Measurements from ENCODE around the gene TIMM22. TPM values are rescaled to one million over a fixed set of nuclear protein-coding genes. Genes with fewer than 3 reads are reported as not detected.

The TIMM22 gene
- total and polyA plus RNA-seq, 10 donors: 5.1 to 14.3 (median 11.0) TPM

GRCh38 chr17:1022278-1023024 is 25.5 kb downstream of the TIMM22 start:
- Histone ChIP-seq H3K9me3 (no peaks in the 10 kb centered on the region), H3K27me3 (replicated peaks in 1 of 7) (no peaks in the 10 kb centered on the region), H3K4me1 (peaks cover 0 to 13% (median 2%) of the 10 kb centered on the region in 6 donors), H3K27ac (no peak overlapping the region), H3K36me3 (peaks cover 0 to 87% (median 12%) of the 10 kb centered on the region in 6 donors), H3K4me3 (no peak overlapping the region)
- 83 to 90% (median 89%) methylated on average over 22 to 32 of the region's 32 CpGs for WGBS, 5 donors
- TF ChIP-seq POLR2AphosphoS5 (IDR thresholded peaks at IDR 0.05) (peak in 1 of 3 donors; percentile 37), CTCF (IDR thresholded peaks at IDR 0.05 in 8 of 11, conservative IDR thresholded peaks at IDR 0.05 in 3 of 11) (no peak), POLR2A (IDR thresholded peaks at IDR 0.05) (no peak)
- DNase-seq: no peak
- intact Hi-C loops (cut with DNase I; ENCODE audit: low total_unique reads): no loop called here

DNA sequence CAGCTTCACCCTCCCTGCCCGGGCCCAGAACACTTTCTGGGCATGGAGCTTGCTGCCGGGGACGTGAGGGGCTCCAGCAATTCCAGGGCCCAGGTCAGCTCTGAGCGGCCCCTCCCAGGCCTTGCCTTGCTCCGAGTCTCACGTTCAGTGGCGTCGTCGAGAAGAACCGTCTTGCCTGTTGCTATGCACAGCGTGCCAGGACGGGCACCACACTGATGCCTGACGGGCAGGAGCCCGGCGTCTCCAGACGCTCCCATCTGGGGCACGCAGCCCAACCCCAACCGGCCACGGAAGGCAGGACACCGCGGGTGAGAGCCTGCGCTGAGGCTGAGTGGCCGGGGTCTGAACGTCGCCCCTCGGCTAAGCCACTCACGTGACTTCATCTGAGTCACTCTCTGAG is 27.1 kb downstream of the TIMM22 start:
- Histone ChIP-seq H3K27me3 (replicated peaks in 1 of 7) (no peaks in the 10 kb centered on the region), H3K4me3 (no peak overlapping the region), H3K27ac (no peak overlapping the region), H3K9me3 (no peaks in the 10 kb centered on the region), H3K36me3 (peaks cover 0 to 92% (median 15%) of the 10 kb centered on the region in 6 donors), H3K4me1 (peaks cover 0 to 13% (median 2%) of the 10 kb centered on the region in 6 donors)
- TF ChIP-seq CTCF (IDR thresholded peaks at IDR 0.05 in 8 of 11, conservative IDR thresholded peaks at IDR 0.05 in 3 of 11): no peak
- peak in 1 of 3 donors; percentile 18 for TF ChIP-seq POLR2AphosphoS5 (IDR thresholded peaks at IDR 0.05)
- 93 to 97% (median 95%) methylated on average over 24 to 27 of the region's 27 CpGs for WGBS, 5 donors
- no peak for DNase-seq
- intact Hi-C loops (cut with DNase I; ENCODE audit: low total_unique reads): no loop called here

GRCh38 chr17:1025733-1026598 is 29.0 kb downstream of the TIMM22 start:
- Histone ChIP-seq H3K4me1 (peaks cover 0 to 22% (median 5%) of the 10 kb centered on the region in 6 donors), H3K4me3 (no peak overlapping the region), H3K36me3 (peaks cover 0 to 92% (median 9%) of the 10 kb centered on the region in 6 donors), H3K27ac (no peak overlapping the region), H3K9me3 (no peaks in the 10 kb centered on the region), H3K27me3 (replicated peaks in 1 of 7) (no peaks in the 10 kb centered on the region)
- WGBS, 5 donors: 85 to 94% (median 93%) methylated on average over 12 to 30 of the region's 30 CpGs
- intact Hi-C loops (cut with DNase I; ENCODE audit: low total_unique reads): no loop called here
- DNase-seq: no peak
- TF ChIP-seq POLR2AphosphoS5 (IDR thresholded peaks at IDR 0.05) (peak in 1 of 3 donors; percentile 45), POLR2A (IDR thresholded peaks at IDR 0.05) (no peak), CTCF (IDR thresholded peaks at IDR 0.05 in 8 of 11, conservative IDR thresholded peaks at IDR 0.05 in 3 of 11) (no peak)

- no peak for DNase-seq
Measured at GRCh38 chr17:1026599-1026975, 29.7 kb downstream of the TIMM22 start.

More at GRCh38 chr17:1026599-1026975, 29.7 kb downstream of the TIMM22 start:
- no peaks in the 10 kb centered on the region for H3K27me3 ChIP-seq (replicated peaks in 1 of 7)
- no peak for TF ChIP-seq POLR2A (IDR thresholded peaks at IDR 0.05)
- TF ChIP-seq POLR2AphosphoS5 (IDR thresholded peaks at IDR 0.05): no peak
- no peak for TF ChIP-seq CTCF (IDR thresholded peaks at IDR 0.05 in 8 of 11, conservative IDR thresholded peaks at IDR 0.05 in 3 of 11)
- no peaks in the 10 kb centered on the region for H3K9me3 ChIP-seq
- H3K36me3 ChIP-seq: peaks cover 0 to 92% (median 9%) of the 10 kb centered on the region in 6 donors
- WGBS, 5 donors: 89 to 95% (median 94%) methylated on average over 9 to 10 of the region's 10 CpGs
- H3K4me3 ChIP-seq: no peak overlapping the region
- intact Hi-C loops (cut with DNase I; ENCODE audit: low total_unique reads): no loop called here
- no peak overlapping the region for H3K27ac ChIP-seq
- H3K4me1 ChIP-seq: peaks cover 0 to 28% (median 7%) of the 10 kb centered on the region in 6 donors
